Chondrocyte (in vitro differentiated cells): ENCODE results near the gene GSDMA. TPM values are rescaled to one million over a fixed set of nuclear protein-coding genes. Genes with fewer than 3 reads are reported as not detected.

Source experiments
- DNase-seq: peaks from one replicate; pipeline ENCODE4 v3.0.0; 2021; ENCODE audit warnings: mixed read lengths, low spot score
- H3K27ac Mint-ChIP-seq: one replicate; pipeline ENCODE4 v1.8.0; 2021; ENCODE audit warnings: mild to moderate bottlenecking, moderate library complexity, mixed read lengths; ENCODE audit not compliant: unreplicated experiment
- H3K27me3 Mint-ChIP-seq: 2 replicates; pipeline ENCODE4 v1.8.0; 2021; ENCODE audit warnings: low read depth, mixed read lengths
- H3K36me3 Mint-ChIP-seq: 2 replicates; pipeline ENCODE4 v1.8.0; 2021; ENCODE audit warnings: low read depth, mixed read lengths
- H3K4me1 Mint-ChIP-seq: 2 replicates; pipeline ENCODE4 v1.8.0; 2021; ENCODE audit warnings: low read depth, mild to moderate bottlenecking, mixed read lengths
- H3K4me3 Mint-ChIP-seq: one replicate; pipeline ENCODE4 v1.8.0; 2021; ENCODE audit warnings: mild to moderate bottlenecking, moderate library complexity, mixed read lengths; ENCODE audit not compliant: unreplicated experiment
- H3K9me3 Mint-ChIP-seq: 2 replicates; pipeline ENCODE4 v1.8.0; 2021; ENCODE audit warnings: low read depth, mixed read lengths
- CTCF ChIP-seq: fragments of 200-600 bp; sonication (generic); IDR thresholded peaks from 2 replicates; pipeline ENCODE4 v1.5.0; 2021; ENCODE audit warnings: antibody characterized with exemption, mild to moderate bottlenecking, moderate library complexity
- total RNA-seq: library from RNA; stranded (reverse); gene quantifications from 3 replicates; pipeline ENCODE4 v1.2.1, GENCODE V29; 2021

GSDMA gene
- total RNA-seq, 1 donor from 2014 or later, result not detected

- no peak overlapping the region for H3K4me3 Mint-ChIP-seq
- DNase-seq, result no peak
- TF ChIP-seq CTCF, result no peak
Observed at GRCh38 chr17:39924691-39925055, 38.1 kb upstream of the GSDMA start.

GRCh38 chr17:39925282-39926134, 37.3 kb upstream of the GSDMA start:
- no peaks in the 10 kb centered on the region for H3K27me3 Mint-ChIP-seq
- no peaks in the 10 kb centered on the region for H3K9me3 Mint-ChIP-seq
- no peak for DNase-seq
- peak overlapping the region; percentile 99 for H3K27ac Mint-ChIP-seq
- peak overlapping the region; percentile 72 for H3K4me3 Mint-ChIP-seq
- peaks cover 55% of the 10 kb centered on the region for H3K4me1 Mint-ChIP-seq
- TF ChIP-seq CTCF, result no peak
- peaks cover 12% of the 10 kb centered on the region for H3K36me3 Mint-ChIP-seq

More at GRCh38 chr17:39924691-39925055, 38.1 kb upstream of the GSDMA start:
- Mint-ChIP-seq H3K27ac (peak overlapping the region; percentile 49), H3K4me1 (peaks cover 51% of the 10 kb centered on the region), H3K27me3 (no peaks in the 10 kb centered on the region), H3K36me3 (peaks cover 17% of the 10 kb centered on the region), H3K9me3 (no peaks in the 10 kb centered on the region)

GRCh38 chr17:39926135-39926587, 36.6 kb upstream of the GSDMA start:
- no peak for DNase-seq
- Mint-ChIP-seq H3K27me3 (no peaks in the 10 kb centered on the region), H3K4me1 (peaks cover 55% of the 10 kb centered on the region), H3K9me3 (no peaks in the 10 kb centered on the region), H3K36me3 (peaks cover 12% of the 10 kb centered on the region), H3K4me3 (peak overlapping the region; percentile 72), H3K27ac (peak overlapping the region; percentile 99)
- TF ChIP-seq CTCF, result no peak

GRCh38 chr17:39926588-39927100, 36.2 kb upstream of the GSDMA start:
- peak overlapping the region; percentile 99 for H3K27ac Mint-ChIP-seq
- no peak for TF ChIP-seq CTCF
- no peak for DNase-seq
- H3K36me3 Mint-ChIP-seq, result peaks cover 10% of the 10 kb centered on the region
- H3K4me1 Mint-ChIP-seq, result peaks cover 55% of the 10 kb centered on the region
- peak overlapping the region; percentile 72 for H3K4me3 Mint-ChIP-seq
- H3K27me3 Mint-ChIP-seq, result no peaks in the 10 kb centered on the region
- H3K9me3 Mint-ChIP-seq, result no peaks in the 10 kb centered on the region

GRCh38 chr17:39927101-39927928, 35.5 kb upstream of the GSDMA start, which contains the start of the genes LRRC3C and ORMDL3:
TSS of gene LRRC3C (plus strand) at chr17:39927732. CDS start at chr17:39941524, 13,792 bp downstream.
TSS of gene ORMDL3 (minus strand) at chr17:39927601. CDS start at chr17:39924203, 3,398 bp downstream.
- peak within 1 kb of the TSS; percentile 99 for H3K27ac Mint-ChIP-seq
- no peaks in the 10 kb centered on the region for H3K9me3 Mint-ChIP-seq
- peak within 1 kb of the TSS; percentile 72 for H3K4me3 Mint-ChIP-seq
- DNase-seq, result peak; percentile 97
- H3K27me3 Mint-ChIP-seq, result no peaks in the 10 kb centered on the region
- peaks cover 55% of the 10 kb centered on the region for H3K4me1 Mint-ChIP-seq
- no peak for TF ChIP-seq CTCF
- peaks cover 5% of the 10 kb centered on the region for H3K36me3 Mint-ChIP-seq
